HEK293 (cell line): Measurements from ENCODE around the gene RARS1.

Experiments
- CTCF ChIA-PET: fragments of 350-600 bp; formaldehyde crosslinking; extraction: SDS; loops from one replicate; lab custom pipeline; 2021; ENCODE audit warnings: antibody characterized with exemption; lab: Yijun Ruan, JAX
- POLR2A ChIA-PET: fragments of 300-600 bp; formaldehyde crosslinking; extraction: SDS; loops from one replicate; lab custom pipeline; 2020; ENCODE audit warnings: antibody characterized with exemption, inconsistent platforms; lab: Yijun Ruan, JAX
- H3K27ac ChIP-seq: fragments of 200-500 bp; sonication (Bioruptor generic); 2 replicates; pipeline ENCODE4 v1.5.1; 2014; ENCODE audit warnings: low read depth, low read length, control low read depth, inconsistent platforms; ENCODE audit errors: extremely low read depth
- H3K36me3 ChIP-seq, 2 experiments: fragments of 200-500 bp in 1 of 2; sonication (Bioruptor generic) in 1 of 2; 1 replicate in 1 of 2; 2 replicates in 1 of 2; pipeline ENCODE4 v1.5.1; 2014 to 2017; ENCODE audit warnings: inconsistent platforms in 2 of 2, low read length in 2 of 2; ENCODE audit not compliant: control insufficient read depth in 2 of 2, insufficient read depth in 1 of 2
- H3K4me1 ChIP-seq: fragments of 200-500 bp; sonication (Bioruptor generic); 2 replicates; pipeline ENCODE4 v1.5.1; 2014; ENCODE audit warnings: mild to moderate bottlenecking, low read length, inconsistent platforms; ENCODE audit not compliant: control insufficient read depth, insufficient read depth
- H3K4me3 ChIP-seq: 2 replicates; pipeline ENCODE4 v1.5.1; 2011; ENCODE audit warnings: low read depth, mild to moderate bottlenecking, control low read depth, low read length, moderate library complexity
- H3K9me3 ChIP-seq: fragments of 200-500 bp; sonication (Bioruptor generic); 2 replicates; pipeline ENCODE4 v1.5.1; 2014; ENCODE audit warnings: low read depth, low read length, inconsistent platforms; ENCODE audit not compliant: control insufficient read depth, insufficient read depth
- BCL11A ChIP-seq: fragments of 450-650 bp; formaldehyde crosslinking; IDR thresholded peaks from 2 replicates; pipeline ENCODE4 v1.5.1; 2016; ENCODE audit warnings: low read depth, missing biosample characterization, missing genetic modification characterization
- IKZF3 ChIP-seq: fragments of 450-650 bp; IDR thresholded peaks from 2 replicates; pipeline ENCODE4 v1.5.0; 2018; ENCODE audit warnings: missing biosample characterization, mild to moderate bottlenecking, missing genetic modification characterization, moderate library complexity
- PATZ1 ChIP-seq: fragments of 450-650 bp; formaldehyde crosslinking; IDR thresholded peaks from 2 replicates; pipeline ENCODE4 v1.5.1; 2016; ENCODE audit warnings: missing biosample characterization, missing genetic modification characterization
- PRDM10 ChIP-seq: fragments of 450-650 bp; formaldehyde crosslinking; IDR thresholded peaks from 2 replicates; pipeline ENCODE4 v1.5.1; 2016; ENCODE audit warnings: missing biosample characterization, missing genetic modification characterization
- SCRT1 ChIP-seq: fragments of 450-650 bp; formaldehyde crosslinking; IDR thresholded peaks from 2 replicates; pipeline ENCODE4 v1.5.1; 2016; ENCODE audit warnings: missing biosample characterization, missing genetic modification characterization, borderline replicate concordance
- WT1 ChIP-seq: fragments of 450-650 bp; formaldehyde crosslinking; IDR thresholded peaks from 2 replicates; pipeline ENCODE4 v1.5.1; 2016; ENCODE audit warnings: missing biosample characterization, missing genetic modification characterization
- ZBTB48 ChIP-seq: fragments of 450-650 bp; formaldehyde crosslinking; IDR thresholded peaks from 2 replicates; pipeline ENCODE4 v1.5.1; 2016; ENCODE audit warnings: missing biosample characterization, missing genetic modification characterization
- ZFHX2 ChIP-seq: fragments of 450-650 bp; formaldehyde crosslinking; conservative IDR thresholded peaks from 2 replicates; pipeline ENCODE4 v1.5.1; 2016; ENCODE audit warnings: missing biosample characterization, missing genetic modification characterization
- ZNF114 ChIP-seq: fragments of 450-650 bp; formaldehyde crosslinking; IDR thresholded peaks from 2 replicates; pipeline ENCODE4 v1.5.0; 2017; ENCODE audit warnings: missing biosample characterization, missing genetic modification characterization
- ZNF121 ChIP-seq: fragments of 450-650 bp; formaldehyde crosslinking; IDR thresholded peaks from 2 replicates; pipeline ENCODE4 v1.5.1; 2016; ENCODE audit warnings: missing biosample characterization, missing genetic modification characterization
- ZNF138 ChIP-seq: fragments of 450-650 bp; formaldehyde crosslinking; IDR thresholded peaks from 2 replicates; pipeline ENCODE4 v1.5.1; 2016; ENCODE audit warnings: missing biosample characterization, missing genetic modification characterization, borderline replicate concordance
- ZNF140 ChIP-seq: fragments of 450-650 bp; formaldehyde crosslinking; IDR thresholded peaks from 2 replicates; pipeline ENCODE4 v1.5.1; 2016; ENCODE audit warnings: missing biosample characterization, missing genetic modification characterization
- ZNF426 ChIP-seq: fragments of 450-650 bp; formaldehyde crosslinking; IDR thresholded peaks from 2 replicates; pipeline ENCODE4 v1.5.1; 2017; ENCODE audit warnings: missing biosample characterization, missing genetic modification characterization, mild to moderate bottlenecking, inconsistent platforms, moderate library complexity
- ZNF513 ChIP-seq: fragments of 450-650 bp; IDR thresholded peaks from 2 replicates; pipeline ENCODE4 v1.5.1; 2018; ENCODE audit warnings: missing biosample characterization, missing genetic modification characterization
- ZNF561 ChIP-seq: fragments of 450-650 bp; IDR thresholded peaks from 2 replicates; pipeline ENCODE4 v1.5.1; 2018; ENCODE audit warnings: missing biosample characterization, missing genetic modification characterization, borderline replicate concordance
- ZNF623 ChIP-seq: fragments of 450-650 bp; formaldehyde crosslinking; IDR thresholded peaks from 2 replicates; pipeline ENCODE4 v1.5.1; 2016; ENCODE audit warnings: missing biosample characterization, missing genetic modification characterization
- ZNF639 ChIP-seq: fragments of 450-650 bp; formaldehyde crosslinking; IDR thresholded peaks from 2 replicates; pipeline ENCODE4 v1.5.1; 2016; ENCODE audit warnings: missing biosample characterization, missing genetic modification characterization
- ZNF645 ChIP-seq: fragments of 450-650 bp; formaldehyde crosslinking; IDR thresholded peaks from 2 replicates; pipeline ENCODE4; 2016; ENCODE audit warnings: missing biosample characterization, missing genetic modification characterization
- ZNF670 ChIP-seq: fragments of 450-650 bp; formaldehyde crosslinking; IDR thresholded peaks from 2 replicates; pipeline ENCODE4 v1.5.1; 2016; ENCODE audit warnings: missing biosample characterization, missing genetic modification characterization, low read depth
- ZNF692 ChIP-seq: fragments of 450-650 bp; formaldehyde crosslinking; IDR thresholded peaks from 2 replicates; pipeline ENCODE4 v1.5.1; 2016; ENCODE audit warnings: missing biosample characterization, missing genetic modification characterization
- ZNF701 ChIP-seq: fragments of 450-650 bp; formaldehyde crosslinking; IDR thresholded peaks from 2 replicates; pipeline ENCODE4 v1.5.1; 2016; ENCODE audit warnings: missing biosample characterization, missing genetic modification characterization
- ZSCAN16 ChIP-seq: fragments of 450-650 bp; formaldehyde crosslinking; IDR thresholded peaks from 2 replicates; pipeline ENCODE4 v1.5.1; 2016; ENCODE audit warnings: missing biosample characterization, missing genetic modification characterization
- ZSCAN23 ChIP-seq: fragments of 450-650 bp; formaldehyde crosslinking; IDR thresholded peaks from 2 replicates; pipeline ENCODE4 v1.5.1; 2016; ENCODE audit warnings: missing biosample characterization, missing genetic modification characterization
- ZSCAN30 ChIP-seq: fragments of 450-650 bp; IDR thresholded peaks from 2 replicates; pipeline ENCODE4 v1.5.1; 2018; ENCODE audit warnings: missing biosample characterization, mild to moderate bottlenecking, missing genetic modification characterization, moderate library complexity

RARS1 gene

GRCh38 chr5:168443533-168443932 is 42.7 kb upstream of the RARS1 start:
- no peaks in the 10 kb centered on the region for H3K9me3 ChIP-seq
- H3K4me3 ChIP-seq = no peak overlapping the region
- ChIA-PET POLR2A (no interaction called here), CTCF (no interaction called here)
- TF ChIP-seq ZNF701 (tag by site-specific recombination) = no peak
- no peak for TF ChIP-seq ZFHX2
- no peak for TF ChIP-seq ZSCAN30
- no peak for TF ChIP-seq ZNF140 (tag by site-specific recombination)
- TF ChIP-seq ZNF426 = no peak
- no peak for TF ChIP-seq PATZ1 (tag by site-specific recombination)
- no peak for TF ChIP-seq ZNF670 (tag by site-specific recombination)
- TF ChIP-seq ZNF639 (tag by site-specific recombination) = no peak
- no peak for TF ChIP-seq ZNF138 (tag by site-specific recombination)
- TF ChIP-seq ZNF692 (tag by site-specific recombination) = no peak
- no peak for TF ChIP-seq ZSCAN23
- no peak for TF ChIP-seq IKZF3
- no peak for TF ChIP-seq ZNF623 (tag by site-specific recombination)
- TF ChIP-seq ZSCAN16 (tag by site-specific recombination) = no peak
- no peak for TF ChIP-seq BCL11A
- TF ChIP-seq ZNF121 = no peak
- peaks cover 3 to 21% of the 10 kb centered on the region in 2 experiments; a peak in 2 of 3 replicates for H3K36me3 ChIP-seq
- H3K27ac ChIP-seq = no peak overlapping the region
- no peaks in the 10 kb centered on the region for H3K4me1 ChIP-seq

- Histone ChIP-seq H3K36me3 (peaks cover 3 to 21% of the 10 kb centered on the region in 2 experiments; a peak in 2 of 3 replicates), H3K4me3 (no peak overlapping the region), H3K27ac (no peak overlapping the region), H3K4me1 (no peaks in the 10 kb centered on the region), H3K9me3 (no peaks in the 10 kb centered on the region)
- CTCF ChIA-PET = interaction anchor here (0.6 kb wide), 1 partner anchor 40 kb away, joined by 4 read pairs; no protein-coding TSS in a partner anchor
- POLR2A ChIA-PET = no interaction called here
- TF ChIP-seq ZNF513 = no peak
- no peak for TF ChIP-seq ZBTB48
- no peak for TF ChIP-seq PRDM10 (tag by site-specific recombination)
- no peak for TF ChIP-seq ZNF645
- TF ChIP-seq ZNF561 (tag by site-specific recombination) = no peak
- no peak for TF ChIP-seq WT1 (tag by site-specific recombination)
- TF ChIP-seq SCRT1 (tag by site-specific recombination) = no peak
- TF ChIP-seq ZNF114 (tag by site-specific recombination) = no peak
These were observed 42.1 kb upstream of the RARS1 start for GRCh38 chr5:168443950-168444700.
